Esophagus muscularis mucosa (tissue), 4 donors: ENCODE measurements around the gene FOSL2. TPM values are rescaled to one million over a fixed set of nuclear protein-coding genes. Genes with fewer than 3 reads are reported as not detected.
A peak's percentile ranks its signal among the peaks of the same experiment; 100 is the strongest.

ENCODE experiments used
- DNase-seq: peaks from one replicate; pipeline ENCODE4 v3.0.0-alpha.2; 2017; ENCODE audit errors: extremely low spot score
- H3K27ac ChIP-seq, 4 donors: fragments of 200-600 bp; sonication (generic); replicated peaks in 1 of 4; 1 replicate in 3 of 4; 2 replicates in 1 of 4; pipeline ENCODE4 v1.5.1; 2016 to 2019; ENCODE audit warnings: mild to moderate bottlenecking in 1 of 4
- H3K27me3 ChIP-seq, 4 donors: fragments of 200-600 bp; sonication (generic); one replicate each; pipeline versions ENCODE4 v1.5.1 to v1.6.0; 2016 to 2019
- H3K36me3 ChIP-seq, 4 donors: fragments of 200-600 bp; sonication (generic); one replicate each; pipeline ENCODE4 v1.5.1; 2016 to 2019
- H3K4me1 ChIP-seq, 4 donors: fragments of 200-600 bp; sonication (generic); one replicate each; pipeline ENCODE4 v1.5.1; 2016 to 2019
- H3K4me3 ChIP-seq, 4 donors: fragments of 200-600 bp; sonication (generic); 1 replicate in 2 of 4; 2 replicates in 2 of 4; pipeline ENCODE4 v1.5.1; 2016 to 2019; ENCODE audit warnings: mild to moderate bottlenecking in 4 of 4, moderate library complexity in 1 of 4
- H3K9me3 ChIP-seq, 4 donors: fragments of 200-600 bp; sonication (generic); 1 replicate in 3 of 4; 2 replicates in 1 of 4; pipeline ENCODE4 v1.5.1; 2016 to 2019
- EP300 ChIP-seq: sonication (generic); formaldehyde crosslinking; IDR thresholded peaks from one replicate; pipeline ENCODE4 v1.6.1; 2017; ENCODE audit warnings: antibody characterized with exemption
- POLR2A ChIP-seq: fragments of 450-650 bp; IDR thresholded peaks from one replicate; pipeline ENCODE4 v1.6.1; 2017; ENCODE audit warnings: antibody characterized with exemption, moderate library complexity, mild to moderate bottlenecking, low read depth
- POLR2AphosphoS5 ChIP-seq, 2 donors: sonication (generic); formaldehyde crosslinking; IDR thresholded peaks; one replicate each; pipeline ENCODE4 v1.6.1; 2017; ENCODE audit warnings: antibody characterized with exemption in 2 of 2
- WGBS: methylation state at CpG from one replicate; pipeline ENCODE4 v1.1.5; 2018; 5-methylcytosine and 5-hydroxymethylcytosine counted together
- intact Hi-C: fragments of 100-400 bp; cut with DNase I; formaldehyde crosslinking; loops from one replicate; pipeline ENCODE4 v1.15.1; 2023
- total RNA-seq, 4 donors: library from RNA; depleted of rRNA; stranded (reverse); fragments of >200 nt; gene quantifications; one replicate each; pipeline versions ENCODE4 v1.1.0 to v1.2.1, GENCODE V29; 2016
- TF ChIP-seq, protein P1 (sequence below), 3 experiments: fragments of 200-600 bp in 2 of 3; fragments of 450-650 bp in 1 of 3; sonication (generic) in 2 of 3; IDR thresholded peaks; one replicate each; pipeline ENCODE4 v1.5.1; 2017 to 2019; ENCODE audit warnings: antibody characterized with exemption in 3 of 3, mild to moderate bottlenecking in 2 of 3, moderate library complexity in 1 of 3

The FOSL2 gene
- total RNA-seq, 4 donors from 2014 or later, result 68.9 to 332 (median 176) TPM

DNA sequence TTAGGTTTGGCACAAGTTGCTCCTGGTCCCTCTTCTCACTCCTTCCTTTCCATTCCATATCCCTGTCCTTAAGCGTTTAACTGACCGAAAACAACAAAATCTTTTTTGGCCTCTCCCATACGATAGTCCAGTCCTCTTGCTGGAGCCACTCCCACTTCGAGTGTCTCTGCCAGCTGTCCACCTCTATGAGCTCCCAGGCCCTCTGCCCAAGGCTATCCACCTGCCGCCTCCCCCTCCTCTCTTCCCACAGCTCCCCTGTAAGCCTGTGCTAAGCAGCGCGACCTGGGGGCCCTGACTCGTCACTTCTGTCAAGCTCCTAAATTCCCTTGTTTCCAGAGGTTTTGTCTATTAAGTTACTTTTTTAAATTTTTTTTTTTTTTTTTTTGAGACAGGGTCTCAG, 47.0 kb upstream of the FOSL2 start:
- TF ChIP-seq POLR2AphosphoS5 (IDR thresholded peaks at IDR 0.05), result no peak
- TF ChIP-seq EP300, result no peak
- TF ChIP-seq POLR2A, result no peak
- TF ChIP-seq, protein P1, sequence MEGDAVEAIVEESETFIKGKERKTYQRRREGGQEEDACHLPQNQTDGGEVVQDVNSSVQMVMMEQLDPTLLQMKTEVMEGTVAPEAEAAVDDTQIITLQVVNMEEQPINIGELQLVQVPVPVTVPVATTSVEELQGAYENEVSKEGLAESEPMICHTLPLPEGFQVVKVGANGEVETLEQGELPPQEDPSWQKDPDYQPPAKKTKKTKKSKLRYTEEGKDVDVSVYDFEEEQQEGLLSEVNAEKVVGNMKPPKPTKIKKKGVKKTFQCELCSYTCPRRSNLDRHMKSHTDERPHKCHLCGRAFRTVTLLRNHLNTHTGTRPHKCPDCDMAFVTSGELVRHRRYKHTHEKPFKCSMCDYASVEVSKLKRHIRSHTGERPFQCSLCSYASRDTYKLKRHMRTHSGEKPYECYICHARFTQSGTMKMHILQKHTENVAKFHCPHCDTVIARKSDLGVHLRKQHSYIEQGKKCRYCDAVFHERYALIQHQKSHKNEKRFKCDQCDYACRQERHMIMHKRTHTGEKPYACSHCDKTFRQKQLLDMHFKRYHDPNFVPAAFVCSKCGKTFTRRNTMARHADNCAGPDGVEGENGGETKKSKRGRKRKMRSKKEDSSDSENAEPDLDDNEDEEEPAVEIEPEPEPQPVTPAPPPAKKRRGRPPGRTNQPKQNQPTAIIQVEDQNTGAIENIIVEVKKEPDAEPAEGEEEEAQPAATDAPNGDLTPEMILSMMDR (IDR thresholded peaks at IDR 0.05), result no peak
- WGBS, result 77% methylated on average over 8 of the region's 8 CpGs
- Histone ChIP-seq H3K9me3 (no peaks in the 10 kb centered on the region), H3K4me3 (no peak overlapping the region), H3K4me1 (peaks cover 24 to 53% (median 36%) of the 10 kb centered on the region in 4 donors), H3K27ac (no peak overlapping the region), H3K36me3 (no peaks in the 10 kb centered on the region), H3K27me3 (no peaks in the 10 kb centered on the region)
- intact Hi-C loops, result no loop called here
- no peak for DNase-seq

DNA sequence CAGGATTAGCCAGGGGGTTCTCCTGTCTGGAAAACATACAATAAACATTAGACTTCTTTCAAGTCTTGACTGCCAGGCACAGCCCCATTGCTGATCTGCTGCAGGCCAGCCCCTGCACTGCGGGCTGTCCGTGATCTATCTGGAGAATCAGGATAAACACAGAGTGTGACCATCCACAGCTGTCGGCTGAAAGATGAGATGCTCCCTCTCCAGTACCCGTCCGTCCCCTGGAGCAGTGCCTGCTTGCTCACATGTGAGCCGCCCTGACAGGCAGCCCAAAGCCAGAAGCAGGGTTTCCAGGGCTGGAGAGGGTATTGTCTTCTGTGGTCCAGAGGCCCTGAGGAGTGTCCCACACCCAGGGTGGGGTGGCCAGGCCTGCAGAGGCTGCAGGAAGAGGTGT, 46.1 kb upstream of the FOSL2 start:
- no peak for TF ChIP-seq EP300
- peak in 1 of 2 donors; percentile 8 for TF ChIP-seq POLR2AphosphoS5 (IDR thresholded peaks at IDR 0.05)
- TF ChIP-seq, protein P1 (IDR thresholded peaks at IDR 0.05), result no peak
- no peak overlapping the region for H3K4me3 ChIP-seq
- no peaks in the 10 kb centered on the region for H3K36me3 ChIP-seq
- WGBS, result 74% methylated on average over 4 of the region's 6 CpGs
- H3K9me3 ChIP-seq, result no peaks in the 10 kb centered on the region
- H3K4me1 ChIP-seq, result peaks cover 15 to 44% (median 27%) of the 10 kb centered on the region in 4 donors
- H3K27ac ChIP-seq, result no peak overlapping the region
- no peaks in the 10 kb centered on the region for H3K27me3 ChIP-seq
- intact Hi-C loops, result no loop called here
- DNase-seq, result no peak

DNA sequence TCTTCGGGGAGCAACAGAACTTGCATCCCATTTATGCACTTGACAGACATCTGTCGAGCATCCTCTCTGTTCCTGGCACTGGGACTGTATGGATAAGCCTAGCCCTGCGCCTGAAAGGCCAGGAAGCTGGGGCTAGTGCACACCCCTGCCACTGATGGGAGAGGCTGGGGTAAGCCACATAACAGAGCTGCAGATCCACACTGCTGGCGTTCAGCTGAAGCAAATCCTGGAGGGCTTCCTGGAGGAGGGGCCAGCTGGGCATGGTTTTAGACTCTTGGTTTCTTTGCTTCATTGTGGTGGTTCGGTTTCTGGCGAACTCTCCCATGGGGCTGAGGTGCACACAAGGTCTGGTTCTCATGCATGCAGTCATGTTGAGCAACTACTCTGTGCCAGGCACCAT, 45.5 kb upstream of the FOSL2 start:
- Histone ChIP-seq H3K4me1 (peaks cover 9 to 38% (median 21%) of the 10 kb centered on the region in 4 donors), H3K27me3 (no peaks in the 10 kb centered on the region), H3K4me3 (no peak overlapping the region), H3K27ac (no peak overlapping the region), H3K9me3 (no peaks in the 10 kb centered on the region), H3K36me3 (no peaks in the 10 kb centered on the region)
- WGBS, result 96% methylated on average over 5 of the region's 6 CpGs
- intact Hi-C loops, result no loop called here
- DNase-seq, result no peak
- no peak for TF ChIP-seq POLR2AphosphoS5 (IDR thresholded peaks at IDR 0.05)
- TF ChIP-seq, protein P1 (IDR thresholded peaks at IDR 0.05), result no peak
- TF ChIP-seq EP300, result no peak
- no peak for TF ChIP-seq POLR2A

DNA sequence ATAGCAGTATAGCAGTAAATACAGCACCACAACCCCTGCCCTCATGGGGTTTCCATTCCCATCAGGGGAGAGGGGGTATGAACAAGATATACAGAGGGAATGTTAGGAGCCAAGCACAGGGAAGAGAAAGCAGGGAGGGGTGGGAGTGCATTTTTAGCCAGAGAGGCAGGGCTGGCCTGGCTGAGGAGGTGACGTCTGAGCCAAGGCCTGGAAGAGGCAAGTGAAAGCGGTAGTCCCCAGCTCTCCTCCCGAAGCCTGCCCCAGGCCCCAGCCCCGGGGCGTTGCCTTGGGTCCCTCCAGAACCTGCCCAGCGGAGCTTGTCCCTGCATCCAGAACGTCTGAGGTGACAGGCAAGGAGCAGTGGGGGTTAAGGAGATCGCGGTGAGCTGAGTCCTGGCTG, 45.1 kb upstream of the FOSL2 start:
- 79% methylated on average over 9 of the region's 9 CpGs for WGBS
- Histone ChIP-seq H3K4me1 (peaks cover 5 to 34% (median 17%) of the 10 kb centered on the region in 4 donors), H3K9me3 (no peaks in the 10 kb centered on the region), H3K27me3 (no peaks in the 10 kb centered on the region), H3K36me3 (no peaks in the 10 kb centered on the region), H3K27ac (no peak overlapping the region), H3K4me3 (no peak overlapping the region)
- no peak for DNase-seq
- no peak for TF ChIP-seq POLR2AphosphoS5 (IDR thresholded peaks at IDR 0.05)
- TF ChIP-seq, protein P1 (IDR thresholded peaks at IDR 0.05), result no peak
- no peak for TF ChIP-seq EP300
- no peak for TF ChIP-seq POLR2A
- intact Hi-C loops, result no loop called here

DNA sequence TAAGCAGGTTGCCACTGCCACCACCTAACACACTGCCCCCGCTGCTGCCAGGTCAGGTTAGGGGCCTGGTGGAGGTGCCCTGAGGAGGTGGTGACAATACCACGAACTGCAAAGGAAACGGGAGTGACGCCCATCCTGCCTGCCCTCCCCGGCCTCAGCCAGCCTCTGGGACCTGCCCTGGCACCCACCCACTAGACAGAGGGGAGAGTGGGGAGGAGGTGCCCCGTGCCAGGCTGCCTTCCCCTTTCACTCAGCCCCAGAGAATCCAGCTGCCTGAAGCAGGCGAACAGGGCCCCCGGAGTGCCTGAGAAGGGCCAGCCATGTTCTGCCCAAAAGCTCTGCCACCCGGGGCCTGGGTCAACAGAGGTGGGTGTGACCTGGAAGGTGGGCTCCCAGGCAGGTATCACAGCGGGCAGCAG, 44.5 kb upstream of the FOSL2 start:
- 84% methylated on average over 9 of the region's 10 CpGs for whole genome bisulfite sequencing
- no peak overlapping the region for H3K27ac ChIP-seq
- no peaks in the 10 kb centered on the region for H3K36me3 ChIP-seq
- peaks cover 0 to 28% (median 11%) of the 10 kb centered on the region in 4 donors for H3K4me1 ChIP-seq
- no peak for DNase-seq
- no peak overlapping the region for H3K4me3 ChIP-seq
- intact Hi-C loops, result no loop called here
- TF ChIP-seq, protein P1 (IDR thresholded peaks at IDR 0.05), result no peak
- no peak for TF ChIP-seq POLR2AphosphoS5 (IDR thresholded peaks at IDR 0.05)
- TF ChIP-seq POLR2A, result no peak
- no peak for TF ChIP-seq EP300
- no peaks in the 10 kb centered on the region for H3K9me3 ChIP-seq
- no peaks in the 10 kb centered on the region for H3K27me3 ChIP-seq
